WERI-Rb-1 (cell line): Measurements from ENCODE around the gene NMRK2.
"Not testable (repeated sequence)": the region's sequence is repeated elsewhere in the genome, so short reads cannot be mapped to it uniquely, and the experiment has no call there.

Source experiments
- DNase-seq: peaks from one replicate; pipeline ENCODE4 v3.0.0-alpha.2; 2020
- H3K27ac ChIP-seq: fragments of 250-450 bp; sonication (Bioruptor Pico); 2 replicates; pipeline ENCODE4 v1.5.1; 2020; ENCODE audit warnings: mild to moderate bottlenecking, moderate library complexity
- H3K27me3 ChIP-seq: fragments of 250-450 bp; sonication (Bioruptor Pico); 2 replicates; pipeline ENCODE4 v1.5.1; 2021; ENCODE audit warnings: mild to moderate bottlenecking, low read depth, moderate library complexity; ENCODE audit not compliant: insufficient read depth, severe bottlenecking
- H3K36me3 ChIP-seq: fragments of 250-450 bp; sonication (Bioruptor Pico); 2 replicates; pipeline ENCODE4 v1.5.1; 2020; ENCODE audit warnings: mild to moderate bottlenecking, moderate library complexity
- H3K4me3 ChIP-seq: 2 replicates; pipeline ENCODE4 v1.5.1; 2011; ENCODE audit warnings: low read depth, mild to moderate bottlenecking, control low read depth, low read length
- H3K9me3 ChIP-seq: fragments of 250-450 bp; sonication (Bioruptor Pico); 2 replicates; pipeline ENCODE4 v1.5.1; 2021; ENCODE audit warnings: mild to moderate bottlenecking, moderate library complexity; ENCODE audit not compliant: severe bottlenecking
- TF ChIP-seq, protein P1 (sequence below): IDR thresholded peaks from 2 replicates; pipeline ENCODE4 v1.5.1; 2011; ENCODE audit warnings: low read depth, mild to moderate bottlenecking, control low read depth, inconsistent platforms, low read length

The NMRK2 gene

DNA sequence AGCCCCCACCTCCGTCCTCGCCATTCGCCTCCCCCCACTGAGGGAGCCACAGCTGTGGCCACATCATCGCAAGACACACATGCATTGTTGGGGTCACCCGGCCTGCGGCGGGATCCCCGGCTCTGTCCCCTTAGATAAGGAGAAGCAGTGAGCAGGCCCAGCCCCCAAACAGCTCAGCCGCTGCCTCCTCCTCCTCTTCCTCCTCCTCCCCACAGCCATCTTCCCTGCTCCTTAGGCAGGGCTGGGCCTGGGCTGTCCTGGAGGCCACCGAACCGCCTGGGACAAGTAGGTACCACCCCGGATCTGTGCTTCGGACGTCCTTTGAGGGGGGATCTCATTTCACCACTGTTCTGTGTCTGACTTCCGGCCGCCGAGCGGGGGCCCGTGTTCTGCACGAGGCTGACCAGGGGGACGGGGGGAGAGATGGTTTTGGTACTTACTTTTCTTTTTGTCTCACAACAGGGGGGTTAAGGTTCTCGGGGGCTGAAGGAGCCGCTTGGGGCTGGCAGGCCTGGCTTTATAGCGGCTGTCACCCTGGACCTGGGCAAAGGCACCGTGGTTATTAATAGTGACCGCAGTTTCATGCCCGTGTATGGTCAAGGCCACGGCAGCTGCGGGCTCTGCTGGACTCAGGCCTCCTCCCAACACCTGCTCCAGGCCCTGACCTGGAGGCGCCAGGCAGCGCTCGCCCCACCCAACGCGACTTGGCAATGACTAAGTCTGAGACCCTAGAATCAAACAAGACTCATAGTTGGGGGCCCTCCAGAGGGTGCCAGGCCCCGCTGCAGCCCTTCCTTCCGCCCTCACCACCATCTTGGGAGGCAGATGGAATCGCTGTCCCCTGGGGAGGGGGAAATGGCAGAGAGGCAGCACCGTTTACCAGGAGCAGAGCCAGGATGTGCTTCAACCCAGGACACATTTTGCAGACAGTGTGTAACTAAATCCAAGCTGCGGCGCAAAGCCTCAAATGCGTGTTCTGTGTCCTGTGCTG is 18.3 kb downstream of the NMRK2 start:
- TF ChIP-seq, protein P1, sequence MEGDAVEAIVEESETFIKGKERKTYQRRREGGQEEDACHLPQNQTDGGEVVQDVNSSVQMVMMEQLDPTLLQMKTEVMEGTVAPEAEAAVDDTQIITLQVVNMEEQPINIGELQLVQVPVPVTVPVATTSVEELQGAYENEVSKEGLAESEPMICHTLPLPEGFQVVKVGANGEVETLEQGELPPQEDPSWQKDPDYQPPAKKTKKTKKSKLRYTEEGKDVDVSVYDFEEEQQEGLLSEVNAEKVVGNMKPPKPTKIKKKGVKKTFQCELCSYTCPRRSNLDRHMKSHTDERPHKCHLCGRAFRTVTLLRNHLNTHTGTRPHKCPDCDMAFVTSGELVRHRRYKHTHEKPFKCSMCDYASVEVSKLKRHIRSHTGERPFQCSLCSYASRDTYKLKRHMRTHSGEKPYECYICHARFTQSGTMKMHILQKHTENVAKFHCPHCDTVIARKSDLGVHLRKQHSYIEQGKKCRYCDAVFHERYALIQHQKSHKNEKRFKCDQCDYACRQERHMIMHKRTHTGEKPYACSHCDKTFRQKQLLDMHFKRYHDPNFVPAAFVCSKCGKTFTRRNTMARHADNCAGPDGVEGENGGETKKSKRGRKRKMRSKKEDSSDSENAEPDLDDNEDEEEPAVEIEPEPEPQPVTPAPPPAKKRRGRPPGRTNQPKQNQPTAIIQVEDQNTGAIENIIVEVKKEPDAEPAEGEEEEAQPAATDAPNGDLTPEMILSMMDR: no peak
- H3K9me3 ChIP-seq: no peaks in the 10 kb centered on the region
- peak overlapping the region; percentile 47 for H3K4me3 ChIP-seq
- peak; percentile 64 for DNase-seq
- no peaks in the 10 kb centered on the region for H3K27me3 ChIP-seq
- H3K27ac ChIP-seq: peak overlapping the region; percentile 92
- peaks cover 24% of the 10 kb centered on the region for H3K36me3 ChIP-seq

DNA sequence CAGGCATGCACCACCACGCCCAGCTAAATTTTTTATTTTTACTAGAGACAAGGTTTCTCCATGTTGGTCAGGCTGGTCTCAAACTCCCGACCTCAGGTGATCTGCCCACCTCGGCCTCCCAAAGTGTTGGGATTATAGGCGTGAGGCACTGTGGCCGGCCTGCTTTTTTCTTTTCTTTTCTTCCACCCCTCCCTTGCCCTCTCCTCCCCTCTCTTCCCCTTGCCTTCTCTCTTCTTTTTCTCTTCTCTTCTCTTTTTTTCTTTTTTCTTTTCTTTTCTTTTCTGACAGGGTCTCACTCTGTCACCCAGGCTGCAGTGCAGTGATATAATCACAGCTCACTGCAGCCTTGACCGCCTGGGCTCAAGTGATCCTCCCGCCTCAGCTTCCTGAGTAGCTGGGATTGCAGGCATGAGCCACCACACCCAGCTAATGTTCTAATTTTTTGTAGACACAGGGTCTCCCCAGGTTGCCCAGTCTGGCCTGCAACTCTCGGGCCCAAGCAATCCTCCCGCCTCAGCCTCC is 19.9 kb downstream of the NMRK2 start:
- Histone ChIP-seq H3K36me3 (peaks cover 36% of the 10 kb centered on the region), H3K27ac (peak overlapping the region; percentile 7; the same call in 1 of the 2 replicates)
- H3K9me3 ChIP-seq, DNase-seq, H3K4me3 ChIP-seq, H3K27me3 ChIP-seq: not testable (repeated sequence)

DNA sequence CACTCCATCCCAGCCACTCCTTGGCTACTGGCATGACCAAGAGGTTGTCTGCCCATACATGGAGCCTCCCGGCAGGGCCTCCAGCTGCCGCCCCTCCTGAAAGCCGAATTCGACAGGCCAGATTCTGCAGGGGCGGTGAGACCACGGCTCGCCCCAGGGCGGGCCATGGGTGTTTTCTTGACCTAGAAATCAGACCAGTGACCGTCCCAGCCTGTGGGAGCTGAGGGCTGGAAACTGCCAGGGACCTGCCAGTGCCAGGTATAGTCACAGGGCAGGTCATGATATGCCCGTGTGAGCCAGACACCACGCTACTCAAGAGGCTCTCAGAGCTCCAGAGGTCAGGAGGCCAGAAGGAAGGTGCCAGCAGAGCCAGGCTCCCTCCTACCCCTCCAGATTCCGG is 21.2 kb downstream of the NMRK2 start:
- H3K9me3 ChIP-seq: no peaks in the 10 kb centered on the region
- DNase-seq: no peak
- no peak overlapping the region for H3K4me3 ChIP-seq
- no peak overlapping the region for H3K27ac ChIP-seq
- H3K36me3 ChIP-seq: peaks cover 49% of the 10 kb centered on the region
- no peaks in the 10 kb centered on the region for H3K27me3 ChIP-seq
- TF ChIP-seq, protein P1: no peak

DNA sequence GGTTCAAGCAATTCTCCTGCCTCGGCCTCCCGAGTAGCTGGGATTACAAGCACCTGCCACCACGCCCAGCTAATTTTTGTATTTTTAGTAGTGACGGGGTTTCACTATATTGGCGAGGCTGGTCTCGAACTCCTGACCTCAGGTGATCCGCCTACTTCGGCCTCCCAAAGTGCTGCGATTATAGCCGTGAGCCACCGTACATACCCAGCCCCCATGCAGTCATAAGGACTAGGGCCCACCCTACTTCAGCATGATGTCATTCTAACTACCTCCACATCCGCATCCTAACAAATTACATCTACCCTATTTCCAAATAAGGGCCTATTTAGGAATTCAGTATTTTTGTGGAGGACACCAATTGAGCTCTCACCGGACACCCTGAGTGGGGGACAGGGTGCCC is 22.4 kb downstream of the NMRK2 start:
- not testable (repeated sequence) for H3K27me3 ChIP-seq, H3K4me3 ChIP-seq, H3K27ac ChIP-seq, DNase-seq, H3K9me3 ChIP-seq
- H3K36me3 ChIP-seq: peaks cover 60% of the 10 kb centered on the region

DNA sequence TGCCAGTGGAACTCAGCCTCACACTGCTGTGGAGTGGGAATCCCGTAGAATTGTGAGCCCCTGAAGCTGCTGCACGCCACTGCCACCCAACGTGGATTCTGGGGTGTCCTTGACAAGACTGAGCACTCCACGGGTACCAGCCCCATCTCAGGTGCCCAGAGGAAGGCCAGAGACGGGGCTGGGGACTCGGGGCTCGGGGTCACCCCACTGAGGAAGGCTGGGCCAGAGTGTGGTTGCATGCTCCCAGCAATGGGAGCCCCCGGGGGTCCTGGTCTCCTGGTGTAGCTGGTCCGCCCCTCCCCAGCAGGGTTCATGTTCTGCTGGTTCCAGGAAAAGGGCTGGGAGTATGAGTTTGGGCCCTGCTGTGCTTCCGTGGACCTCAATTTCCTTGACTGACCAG is 22.8 kb downstream of the NMRK2 start:
- Histone ChIP-seq H3K4me3 (no peak overlapping the region), H3K9me3 (no peaks in the 10 kb centered on the region), H3K36me3 (peaks cover 64% of the 10 kb centered on the region), H3K27ac (no peak overlapping the region), H3K27me3 (no peaks in the 10 kb centered on the region)
- DNase-seq: no peak
- TF ChIP-seq, protein P1: no peak

DNA sequence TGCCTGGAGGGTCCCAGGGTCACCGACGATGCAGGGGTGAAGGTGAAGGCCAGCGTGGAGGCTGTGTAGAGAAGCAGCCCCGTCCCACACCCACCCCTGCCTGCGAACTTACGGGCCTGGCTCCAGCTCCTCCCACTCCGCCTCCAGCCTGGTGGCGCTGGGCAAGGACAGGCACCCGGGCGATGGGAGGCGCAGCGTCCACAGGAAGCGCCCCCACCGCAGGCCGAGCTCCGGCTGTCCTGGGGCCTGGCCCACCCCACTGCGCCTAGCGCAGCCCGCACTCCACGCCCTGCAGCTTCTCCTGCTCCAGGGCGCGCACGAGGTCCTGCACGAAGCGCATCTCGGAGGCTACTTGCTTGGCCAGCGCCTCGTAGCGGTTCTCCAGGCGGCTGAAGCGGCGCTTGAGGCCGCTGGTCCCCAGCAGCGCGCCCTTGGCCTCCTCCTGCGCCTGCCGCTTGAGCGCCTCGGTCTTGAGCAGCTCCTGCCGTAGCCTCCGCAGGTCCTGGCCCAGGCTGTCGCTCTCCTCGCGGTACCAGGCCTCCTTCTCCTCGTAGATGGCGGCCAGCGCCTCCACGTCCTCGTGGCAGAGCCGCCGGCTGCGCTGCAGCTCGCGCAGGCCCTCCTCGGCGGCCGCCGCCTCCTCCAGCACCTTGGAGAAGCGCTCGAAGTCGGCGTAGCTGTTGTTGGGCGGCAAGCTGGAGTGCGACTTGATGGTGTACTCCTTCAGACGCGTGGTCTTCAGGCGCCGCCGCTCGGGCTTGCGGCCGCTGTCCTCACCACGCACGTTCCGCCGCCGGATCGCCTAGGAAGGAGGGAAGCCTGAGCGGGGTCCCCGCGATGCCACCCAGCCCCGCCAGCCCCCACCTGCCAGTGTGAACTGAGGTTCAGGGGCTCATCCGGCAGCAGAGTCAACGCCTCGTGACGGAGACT is 26.2 kb downstream of the NMRK2 start:
- no peak for DNase-seq
- no peaks in the 10 kb centered on the region for H3K27me3 ChIP-seq
- no peaks in the 10 kb centered on the region for H3K9me3 ChIP-seq
- H3K36me3 ChIP-seq: peaks cover 90% of the 10 kb centered on the region
- no peak overlapping the region for H3K27ac ChIP-seq
- H3K4me3 ChIP-seq: no peak overlapping the region
- TF ChIP-seq, protein P1: no peak
